HCT116 (cell line): ENCODE measurements around the gene SLC13A3. TPM values are rescaled to one million over a fixed set of nuclear protein-coding genes. Genes with fewer than 3 reads are reported as not detected.

ENCODE experiments used
- ATAC-seq: fragments of 200-7000 bp; cut with Tn5 transposase; 2 replicates; pipeline ENCODE4 v1.9.1; 2020; ENCODE audit warnings: mild to moderate bottlenecking, moderate library complexity
- BruUV-seq: library from RNA; stranded (reverse); fragments of 400-500 nt; replicated peaks from 2 replicates; lab custom pipeline; 2021; lab: Mats Ljungman, UMichigan
- CTCF ChIA-PET: fragments of 300-600 bp; sonication (Branson Sonifier 250); formaldehyde crosslinking; loops from one replicate; lab custom pipeline; 2021; ENCODE audit warnings: antibody characterized with exemption; lab: Charles Lee
- POLR2A ChIA-PET: fragments of 300-600, 350-600 bp; sonication (Branson Sonifier 250); formaldehyde crosslinking; loops from one replicate; lab custom pipeline; 2021; ENCODE audit warnings: antibody characterized with exemption; lab: Charles Lee
- RAD21 ChIA-PET, 2 experiments: fragments of 300-600 bp; sonication (Branson Sonifier 250); formaldehyde crosslinking; loops; one replicate each; lab custom pipeline; 2023; ENCODE audit warnings: low total read pairs in 2 of 2; ENCODE audit not compliant: uncharacterized antibody in 2 of 2, unreplicated experiment in 2 of 2, low non-redundant PET in 1 of 2; lab: Charles Lee
- DNase-seq: peaks from one replicate; pipeline ENCODE4 v3.0.0-alpha.2; 2010; ENCODE audit warnings: low read depth, low spot score
- H2AFZ ChIP-seq: fragments of 200-600 bp; shearing (Covaris generic), sonication (generic); 2 replicates; pipeline ENCODE4 v1.6.1; 2017; ENCODE audit warnings: low read depth, mixed run types, mixed read lengths, antibody characterized with exemption, low read length; ENCODE audit not compliant: poor library complexity, severe bottlenecking
- H3K27ac ChIP-seq: 2 replicates; pipeline ENCODE4 v1.5.1; 2012; ENCODE audit warnings: low read depth, low read length
- H3K27me3 ChIP-seq: fragments of 200-600 bp; sonication (generic); 2 replicates; pipeline ENCODE4 v1.6.1; 2016; ENCODE audit warnings: mixed run types, low read length, mixed read lengths; ENCODE audit not compliant: insufficient read depth
- H3K36me3 ChIP-seq, 2 experiments: fragments of 200-500 bp in 1 of 2; fragments of 200-600 bp in 1 of 2; sonication (Bioruptor generic) in 1 of 2; sonication (generic) in 1 of 2; 2 replicates each; pipeline versions ENCODE4 v1.5.1 to v1.6.1; 2014 to 2016; ENCODE audit warnings: low read length in 2 of 2, inconsistent platforms in 1 of 2, mixed read lengths in 1 of 2, mixed run types in 1 of 2; ENCODE audit not compliant: insufficient read depth in 2 of 2, control insufficient read depth in 1 of 2
- H3K4me1 ChIP-seq, 2 experiments: fragments of 200-600 bp in 1 of 2; sonication (generic) in 1 of 2; 2 replicates each; pipeline versions ENCODE4 v1.5.1 to v1.6.1; 2012 to 2017; ENCODE audit warnings: low read length in 2 of 2, inconsistent platforms in 1 of 2, mild to moderate bottlenecking in 1 of 2, mixed read lengths in 1 of 2, mixed run types in 1 of 2, moderate library complexity in 1 of 2; ENCODE audit not compliant: insufficient read depth in 2 of 2, control insufficient read depth in 1 of 2
- H3K4me2 ChIP-seq: fragments of 200-600 bp; sonication (generic); 2 replicates; pipeline ENCODE4 v1.6.1; 2017; ENCODE audit warnings: mixed run types, low read length, mixed read lengths
- H3K4me3 ChIP-seq, 2 experiments: fragments of 200-600 bp in 1 of 2; sonication (generic) in 1 of 2; replicated peaks in 1 of 2; 2 replicates each; pipeline ENCODE4 v1.5.1; 2011 to 2016; ENCODE audit warnings: low read length in 2 of 2, control low read depth in 1 of 2, low read depth in 1 of 2, mild to moderate bottlenecking in 1 of 2, mixed read lengths in 1 of 2, mixed run types in 1 of 2
- H3K79me2 ChIP-seq: fragments of 200-600 bp; sonication (generic); 2 replicates; pipeline ENCODE4 v1.6.1; 2017; ENCODE audit warnings: mild to moderate bottlenecking, mixed run types, low read length, moderate library complexity, mixed read lengths; ENCODE audit not compliant: insufficient read depth
- H3K9ac ChIP-seq: fragments of 200-600 bp; sonication (generic); 2 replicates; pipeline ENCODE4 v1.6.1; 2016; ENCODE audit warnings: low read length, mixed read lengths
- H3K9me2 ChIP-seq: fragments of 200-600 bp; sonication (generic), shearing (Covaris generic); 2 replicates; pipeline ENCODE4 v1.6.1; 2017; ENCODE audit warnings: mixed run types, mild to moderate bottlenecking, moderate library complexity; ENCODE audit not compliant: insufficient read depth
- H3K9me3 ChIP-seq, 2 experiments: fragments of 200-500 bp in 1 of 2; fragments of 200-600 bp in 1 of 2; sonication (Bioruptor generic) in 1 of 2; sonication (generic) in 1 of 2; 2 replicates each; pipeline ENCODE4 v1.6.1; 2014 to 2017; ENCODE audit warnings: low read length in 2 of 2, mixed read lengths in 2 of 2, inconsistent platforms in 1 of 2, low read depth in 1 of 2, mild to moderate bottlenecking in 1 of 2, mixed run types in 1 of 2, moderate library complexity in 1 of 2; ENCODE audit not compliant: control insufficient read depth in 1 of 2, insufficient read depth in 1 of 2
- H4K20me1 ChIP-seq: fragments of 200-600 bp; sonication (generic), shearing (Covaris generic); 2 replicates; pipeline ENCODE4 v1.6.1; 2017; ENCODE audit warnings: mixed run types, mild to moderate bottlenecking, moderate library complexity; ENCODE audit not compliant: insufficient read depth
- ATF3 ChIP-seq: IDR thresholded peaks from 2 replicates; pipeline ENCODE4 v1.6.1; 2012
- CTCF ChIP-seq, 3 experiments: fragments of 200-600 bp in 1 of 3; sonication (generic) in 1 of 3; IDR thresholded peaks in 2 of 3; conservative IDR thresholded peaks in 1 of 3; 2 replicates each; pipeline ENCODE4 v1.5.1; 2012 to 2017; ENCODE audit warnings: low read depth in 2 of 3, low read length in 2 of 3, antibody characterized with exemption in 1 of 3, borderline replicate concordance in 1 of 3, control low read depth in 1 of 3, mild to moderate bottlenecking in 1 of 3, mixed read lengths in 1 of 3, mixed run types in 1 of 3, moderate library complexity in 1 of 3; ENCODE audit not compliant: insufficient read depth in 1 of 3
- EZH2phosphoT487 ChIP-seq: fragments of 200-600 bp; IDR thresholded peaks from 2 replicates; pipeline ENCODE4 v1.6.1; 2018; ENCODE audit warnings: antibody characterized with exemption, borderline replicate concordance
- MAX ChIP-seq: IDR thresholded peaks from 2 replicates; pipeline ENCODE4 v1.6.1; 2012
- POLR2A ChIP-seq: IDR thresholded peaks from 2 replicates; pipeline ENCODE4 v1.7.0; 2011; ENCODE audit warnings: borderline replicate concordance; ENCODE audit not compliant: insufficient read depth, insufficient read length; ENCODE audit errors: extremely low read depth
- SIN3A ChIP-seq: IDR thresholded peaks from 2 replicates; pipeline ENCODE4 v1.6.1; 2012; ENCODE audit warnings: low read depth
- SRF ChIP-seq: IDR thresholded peaks from 2 replicates; pipeline ENCODE4 v1.6.1; 2012; ENCODE audit warnings: low read depth
- TCF7L2 ChIP-seq: IDR thresholded peaks from 2 replicates; pipeline ENCODE4 v1.7.0; 2011; ENCODE audit warnings: borderline replicate concordance, inconsistent platforms; ENCODE audit not compliant: insufficient read depth, insufficient read length; ENCODE audit errors: extremely low read depth
- ZNF274 ChIP-seq: fragments of 200-500 bp; sonication (Bioruptor generic); IDR thresholded peaks from 2 replicates; pipeline ENCODE4 v1.6.1; 2014; ENCODE audit warnings: mild to moderate bottlenecking, low read depth, low read length, inconsistent platforms
- intact Hi-C: fragments of 100-400 bp; cut with micrococcal nuclease; formaldehyde crosslinking; loops from 2 replicates; pipeline ENCODE4 v1.10.0; 2022
- total RNA-seq: library from RNA; stranded (reverse); gene quantifications from one replicate; pipeline ENCODE4 v1.2.1, GENCODE V29; 2021; ENCODE audit not compliant: unreplicated experiment

SLC13A3 gene
- total RNA-seq, 1 experiment from 2014 or later: not detected

- intact Hi-C loops: no loop called here
- ChIA-PET CTCF (no interaction called here), RAD21 (no interaction called here), POLR2A (no interaction called here)
- no peak overlapping the region for H3K4me2 ChIP-seq
- no peak for ATAC-seq
- H3K36me3 ChIP-seq: peaks cover 5 to 7% of the 10 kb centered on the region in 2 experiments; a peak in 3 of 4 replicates
- H3K79me2 ChIP-seq: peaks cover 27% of the 10 kb centered on the region
- no TSS peak for BruUV-seq
- H4K20me1 ChIP-seq: no peaks in the 10 kb centered on the region
- H3K27me3 ChIP-seq: no peaks in the 10 kb centered on the region
- no peak overlapping the region for H3K27ac ChIP-seq
- no peak for DNase-seq
- peaks cover 13 to 20% of the 10 kb centered on the region in 2 experiments for H3K4me1 ChIP-seq
- no peak overlapping the region for H3K9ac ChIP-seq
- no peaks in the 10 kb centered on the region for H3K9me2 ChIP-seq
- H2AFZ ChIP-seq: no peak overlapping the region
- H3K9me3 ChIP-seq: no peaks in the 10 kb centered on the region; a peak in 1 of 4 replicates
- TF ChIP-seq ZNF274 (no peak), POLR2A (no peak), EZH2phosphoT487 (no peak), SIN3A (no peak), CTCF (IDR thresholded peaks at IDR 0.05 in 2 of 3, conservative IDR thresholded peaks at IDR 0.05 in 1 of 3; ENCODE audit: borderline replicate concordance in 1 of 3, insufficient read depth in 1 of 3, low read depth in 2 of 3, low read length in 2 of 3) (no peak), MAX (no peak), SRF (no peak), TCF7L2 (no peak), ATF3 (no peak)
- no peak overlapping the region for H3K4me3 ChIP-seq
Observed at GRCh38 chr20:46691196-46691595, 39.9 kb upstream of the SLC13A3 start.
